22Rv1 (cell line): Measurements from ENCODE around the gene LAMB4.

Source experiments
- CTCF ChIP-seq: fragments of 450-650 bp; IDR thresholded peaks from 2 replicates; pipeline ENCODE4 v1.5.1; 2017; ENCODE audit warnings: mild to moderate bottlenecking
- ZFX ChIP-seq: fragments of 450-650 bp; IDR thresholded peaks from 2 replicates; pipeline ENCODE4 v1.6.1; 2017; ENCODE audit warnings: antibody characterized with exemption, borderline replicate concordance

GRCh38 chr7:108016841-108017775, 113.1 kb downstream of the LAMB4 start:
- TF ChIP-seq CTCF, result peak; percentile 77
- no peak for TF ChIP-seq ZFX
